HUDEP-2 (cell line): ENCODE results near the gene RRN3.
"Not testable (repeated sequence)": the region's sequence is repeated elsewhere in the genome, so short reads cannot be mapped to it uniquely, and the experiment has no call there.

Experiments
- DNase-seq, 76 experiments: peaks; one replicate each; lab custom pipeline; 2025; ENCODE audit not compliant: unreplicated experiment in 76 of 76; lab: John Stamatoyannopoulos, UW

The RRN3 gene

DNA sequence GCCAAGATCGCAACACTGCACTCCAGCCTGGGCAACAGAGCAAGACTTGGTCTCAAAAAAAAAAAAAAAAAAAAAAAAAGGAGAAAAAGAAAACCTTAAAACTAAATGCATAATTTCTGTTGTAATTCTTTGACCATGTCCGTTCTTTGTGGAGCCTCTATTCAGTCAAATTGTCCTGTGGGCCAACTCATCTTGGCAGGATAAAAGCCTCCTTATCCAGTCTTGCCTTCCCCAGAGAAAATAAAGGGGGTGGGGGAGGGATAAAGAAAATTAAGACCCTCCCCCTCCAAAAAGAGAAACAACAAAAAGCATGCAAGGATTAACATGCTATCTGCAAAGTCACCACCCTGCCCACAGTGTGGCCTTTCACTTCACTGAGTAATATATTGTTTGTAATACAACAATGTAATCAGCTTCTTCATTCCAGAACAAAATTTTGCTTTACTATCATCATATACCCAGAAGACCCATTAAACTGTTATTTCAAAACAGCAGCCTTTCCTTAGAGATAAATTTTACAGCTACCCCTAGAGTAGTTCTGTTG lies 5.4 kb upstream of the RRN3 start:
- not testable (repeated sequence) for DNase-seq

DNA sequence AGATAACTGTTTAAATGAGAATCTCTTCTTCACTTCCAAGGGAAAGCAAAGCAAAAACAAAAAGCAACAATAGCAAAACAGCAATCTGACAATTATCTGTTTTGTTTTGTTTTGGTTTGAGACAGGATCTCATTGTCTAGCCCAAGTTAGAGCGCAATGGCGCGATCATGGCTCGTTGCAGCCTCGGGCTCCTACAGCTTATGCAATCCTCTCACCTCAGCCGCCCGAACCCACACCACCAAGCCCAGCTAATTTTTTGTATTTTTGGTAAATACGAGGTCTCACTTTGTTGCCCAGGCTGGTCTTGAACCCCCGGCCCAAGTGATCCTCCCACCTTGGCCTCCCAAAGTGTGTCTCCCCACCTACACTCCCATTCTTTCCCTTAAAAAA lies 2.5 kb upstream of the RRN3 start:
- DNase-seq: not testable (repeated sequence)

GRCh38 chr16:15093571-15093954 lies 509 bp downstream of the RRN3 start:
- not testable (repeated sequence) for DNase-seq

GRCh38 chr16:15090663-15091269 lies 3.3 kb downstream of the RRN3 start:
- peak in 1 of 76 experiments; percentile 0 for DNase-seq

DNA sequence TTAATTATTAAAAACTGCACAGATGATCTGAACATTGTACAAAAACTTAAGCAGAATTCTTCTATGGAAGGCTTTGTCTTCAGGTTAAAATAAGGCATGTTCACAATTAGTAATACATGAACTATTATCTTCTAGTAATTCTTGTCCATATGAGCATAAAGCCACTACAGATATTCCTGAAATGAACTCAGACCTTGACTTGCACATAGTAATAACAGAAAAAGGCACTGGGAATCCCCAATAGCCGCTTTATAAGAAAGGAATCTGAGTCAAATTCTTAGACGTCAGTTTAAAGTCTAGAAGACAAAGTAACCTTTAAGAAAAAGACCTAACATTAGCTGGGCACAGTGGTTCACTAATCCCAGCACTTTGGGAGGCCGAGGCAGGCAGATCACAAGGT lies 11.3 kb downstream of the RRN3 start:
- DNase-seq: not testable (repeated sequence)

- DNase-seq: not testable (repeated sequence)
These were observed 13.2 kb downstream of the RRN3 start for GRCh38 chr16:15080883-15081282.

DNA sequence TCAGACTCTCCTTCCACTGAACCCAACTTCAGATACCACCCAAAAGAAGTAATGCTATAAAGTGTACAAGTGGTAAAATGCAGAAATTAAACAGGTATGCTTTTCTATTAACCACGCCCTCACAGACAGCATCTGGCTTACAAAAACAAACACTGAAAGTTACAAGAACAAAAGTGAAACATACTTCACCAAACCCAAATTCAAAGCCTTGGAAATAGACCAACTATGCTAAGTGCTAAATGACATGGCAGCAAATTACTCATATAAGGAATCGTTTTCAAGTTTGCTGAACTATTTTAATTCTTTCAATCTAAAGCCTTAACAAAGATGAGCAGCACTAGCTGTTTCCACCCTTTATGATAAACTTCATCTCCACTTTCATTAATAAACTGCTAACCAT lies 17.9 kb downstream of the RRN3 start:
- not testable (repeated sequence) for DNase-seq

DNA sequence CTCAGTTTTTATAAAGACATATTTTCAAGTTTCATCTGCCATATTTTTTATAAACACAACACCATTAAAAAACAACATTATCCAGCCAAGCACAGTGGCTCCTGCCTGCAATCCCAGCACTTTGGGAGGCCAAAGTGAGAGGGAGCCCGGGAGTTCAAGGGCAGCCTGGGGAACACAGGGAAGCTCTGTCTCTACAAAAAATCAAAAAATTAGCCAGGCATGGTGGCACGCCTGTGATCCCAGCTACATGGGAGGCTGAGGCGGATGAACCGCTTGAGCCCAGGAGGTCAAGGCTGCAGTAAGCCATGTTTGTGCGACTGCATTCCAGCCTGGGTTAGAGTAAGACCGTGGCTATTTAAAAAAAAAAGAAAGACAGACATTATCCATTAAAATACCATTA lies 21.0 kb downstream of the RRN3 start:
- DNase-seq: no peak

- DNase-seq: not testable (repeated sequence)
These were observed 21.9 kb downstream of the RRN3 start for GRCh38 chr16:15071916-15072769.

- not testable (repeated sequence) for DNase-seq
These were observed 23.1 kb downstream of the RRN3 start for GRCh38 chr16:15071013-15071412.

- not testable (repeated sequence) for DNase-seq
These were observed 27.4 kb downstream of the RRN3 start for GRCh38 chr16:15066690-15067089.

GRCh38 chr16:15065961-15066360 lies 28.1 kb downstream of the RRN3 start:
- DNase-seq: peak in 11 of 76 experiments; percentile 3 to 49 (median 15)

DNA sequence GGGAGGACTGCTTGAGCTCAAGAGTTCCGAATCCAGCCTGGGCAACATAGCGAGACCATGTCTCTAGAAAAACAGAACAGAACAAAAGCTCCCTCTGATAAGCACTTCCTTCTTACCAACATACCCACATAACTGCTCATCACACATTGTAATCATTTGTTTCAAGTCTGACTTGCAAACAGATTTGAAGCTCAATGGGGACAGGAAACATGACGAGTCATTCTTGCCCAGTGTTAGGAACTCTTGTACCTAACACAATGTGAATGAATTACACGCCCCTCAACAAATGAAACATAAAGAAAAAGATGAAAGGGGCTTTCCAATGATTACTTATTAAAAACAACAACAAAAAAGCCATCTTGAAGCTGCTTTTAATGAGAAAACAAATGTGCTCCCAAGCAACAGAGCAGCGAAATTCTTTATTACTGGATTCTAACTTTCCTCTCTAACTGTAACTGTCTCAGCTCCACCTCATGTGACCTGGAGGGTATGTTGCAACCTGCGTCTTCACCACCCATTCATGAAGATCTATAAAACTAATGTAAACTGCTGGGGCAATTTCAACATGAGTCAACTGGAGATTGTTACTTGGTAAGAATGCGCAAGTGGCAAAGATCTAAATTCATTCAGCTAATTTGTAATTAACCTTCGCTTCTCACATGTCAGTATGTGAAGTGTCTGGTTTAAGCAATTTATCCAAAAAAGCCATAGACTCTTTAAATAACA lies 31.8 kb downstream of the RRN3 start:
- DNase-seq: not testable (repeated sequence)

GRCh38 chr16:15059324-15059723 lies 34.7 kb downstream of the RRN3 start:
- DNase-seq: no peak

GRCh38 chr16:15057681-15058417 lies 36.2 kb downstream of the RRN3 start:
- DNase-seq: no peak

GRCh38 chr16:15055141-15056053 lies 38.7 kb downstream of the RRN3 start:
- DNase-seq: peak in 9 of 76 experiments; percentile 2 to 56 (median 42)

- no peak for DNase-seq
These were observed 39.5 kb downstream of the RRN3 start for GRCh38 chr16:15054357-15055140.

GRCh38 chr16:15053904-15054303 lies 40.2 kb downstream of the RRN3 start:
- no peak for DNase-seq
